OCI-LY7 (cell line): ENCODE measurements around the gene DTHD1. TPM values are rescaled to one million over a fixed set of nuclear protein-coding genes. Genes with fewer than 3 reads are reported as not detected.

Experiments used
- BruUV-seq: library from RNA; stranded (reverse); fragments of 400-500 nt; replicated peaks from 2 replicates; lab custom pipeline; 2021; lab: Mats Ljungman, UMichigan
- CTCF ChIA-PET: fragments of 300-600 bp; sonication (Branson Sonifier 250); formaldehyde crosslinking; loops from one replicate; lab custom pipeline; 2022; ENCODE audit warnings: antibody characterized with exemption; ENCODE audit not compliant: unreplicated experiment; lab: Charles Lee
- POLR2A ChIA-PET: fragments of 300-600 bp; sonication (Branson Sonifier 250); formaldehyde crosslinking; loops from one replicate; lab custom pipeline; 2022; ENCODE audit warnings: antibody characterized with exemption; lab: Charles Lee
- DNase-seq: peaks from one replicate; pipeline ENCODE4 v3.0.0-alpha.2; 2015; ENCODE audit warnings: low spot score
- H2AFZ ChIP-seq: fragments of 200-600 bp; sonication (generic), shearing (Covaris generic); 2 replicates; pipeline ENCODE4 v1.6.1; 2014; ENCODE audit warnings: mild to moderate bottlenecking, antibody characterized with exemption, low read length, moderate library complexity
- H3K27ac ChIP-seq: fragments of 200-600 bp; sonication (generic); 2 replicates; pipeline ENCODE4 v1.5.1; 2014; ENCODE audit warnings: mixed run types, low read depth, mild to moderate bottlenecking, moderate library complexity, low read length, inconsistent platforms; ENCODE audit not compliant: poor library complexity, severe bottlenecking
- H3K36me3 ChIP-seq: fragments of 200-600 bp; sonication (generic); 2 replicates; pipeline ENCODE4 v1.6.1; 2014; ENCODE audit warnings: mild to moderate bottlenecking, antibody characterized with exemption, low read length, moderate library complexity, mixed read lengths; ENCODE audit not compliant: insufficient read depth
- H3K4me1 ChIP-seq: fragments of 200-600 bp; sonication (generic); 2 replicates; pipeline ENCODE4 v1.5.1; 2014; ENCODE audit warnings: mild to moderate bottlenecking, low read length; ENCODE audit not compliant: insufficient read depth, poor library complexity, severe bottlenecking
- H3K4me2 ChIP-seq: fragments of 200-600 bp; sonication (generic); 2 replicates; pipeline ENCODE4 v1.6.1; 2014; ENCODE audit warnings: mild to moderate bottlenecking, low read length
- H3K4me3 ChIP-seq: fragments of 200-600 bp; sonication (generic); 2 replicates; pipeline ENCODE4 v1.5.1; 2014; ENCODE audit warnings: mild to moderate bottlenecking, low read depth, low read length; ENCODE audit not compliant: poor library complexity, severe bottlenecking
- H3K79me2 ChIP-seq: fragments of 200-600 bp; sonication (generic); 2 replicates; pipeline ENCODE4 v1.6.1; 2016; ENCODE audit warnings: low read depth, mild to moderate bottlenecking, low read length, moderate library complexity, mixed read lengths; ENCODE audit not compliant: insufficient read depth
- H3K9me2 ChIP-seq: fragments of 200-600 bp; sonication (generic); 2 replicates; pipeline ENCODE4 v1.6.1; 2016; ENCODE audit warnings: mild to moderate bottlenecking, low read length, mixed read lengths; ENCODE audit not compliant: insufficient read depth
- H3K9me3 ChIP-seq: fragments of 200-600 bp; sonication (generic); 2 replicates; pipeline ENCODE4 v1.6.1; 2014; ENCODE audit warnings: mild to moderate bottlenecking, mixed run types, low read length, mixed read lengths
- H4K20me1 ChIP-seq: fragments of 200-600 bp; sonication (generic); 2 replicates; pipeline ENCODE4 v1.6.1; 2014; ENCODE audit warnings: mild to moderate bottlenecking, antibody characterized with exemption, low read length, moderate library complexity, mixed read lengths; ENCODE audit not compliant: insufficient read depth
- CTCF ChIP-seq: fragments of 200-600 bp; sonication (generic); conservative IDR thresholded peaks from 2 replicates; pipeline ENCODE4 v1.5.1; 2014; ENCODE audit warnings: mild to moderate bottlenecking, antibody characterized with exemption, low read length, moderate library complexity, mixed read lengths
- EZH2phosphoT487 ChIP-seq: fragments of 200-600 bp; sonication (generic); IDR thresholded peaks from 2 replicates; pipeline ENCODE4 v1.6.1; 2018; ENCODE audit warnings: low read depth, borderline replicate concordance, mild to moderate bottlenecking, mixed run types, antibody characterized with exemption, low read length, moderate library complexity, mixed read lengths
- intact Hi-C: fragments of 100-400 bp; cut with micrococcal nuclease; formaldehyde crosslinking; loops from one replicate; pipeline ENCODE4 v1.10.0; 2022; ENCODE audit not compliant: unreplicated experiment
- total RNA-seq, 2 experiments: library from RNA; depleted of rRNA in 1 of 2; stranded (reverse); fragments of >200 nt in 1 of 2; shearing (Covaris generic) in 1 of 2; gene quantifications; 2 replicates each; pipeline ENCODE4 v1.2.3, GENCODE V29; 2014 to 2022

DTHD1 gene
- total RNA-seq, 2 experiments from 2014 or later = not detected

GRCh38 chr4:36313703-36314102 lies 32.3 kb downstream of the DTHD1 start:
- H3K4me1 ChIP-seq = no peaks in the 10 kb centered on the region
- no peaks in the 10 kb centered on the region for H3K9me3 ChIP-seq
- no peak overlapping the region for H3K4me2 ChIP-seq
- CTCF ChIA-PET = no interaction called here
- H3K79me2 ChIP-seq = no peaks in the 10 kb centered on the region
- H4K20me1 ChIP-seq = no peaks in the 10 kb centered on the region
- intact Hi-C loops = no loop called here
- POLR2A ChIA-PET = interaction anchor here (1.0 kb wide), 1 partner anchor 11 kb away, joined by 5 read pairs; no protein-coding TSS in a partner anchor
- H2AFZ ChIP-seq = no peak overlapping the region
- no peaks in the 10 kb centered on the region for H3K9me2 ChIP-seq
- H3K27ac ChIP-seq = no peak overlapping the region
- H3K36me3 ChIP-seq = no peaks in the 10 kb centered on the region
- H3K4me3 ChIP-seq = no peak overlapping the region
- no TSS peak for BruUV-seq
- TF ChIP-seq CTCF (no peak), EZH2phosphoT487 (no peak)
- DNase-seq = no peak

GRCh38 chr4:36316607-36317006 lies 35.2 kb downstream of the DTHD1 start:
- Histone ChIP-seq H4K20me1 (no peaks in the 10 kb centered on the region), H3K4me1 (no peaks in the 10 kb centered on the region), H3K27ac (no peak overlapping the region), H3K9me2 (no peaks in the 10 kb centered on the region), H2AFZ (no peak overlapping the region), H3K79me2 (no peaks in the 10 kb centered on the region), H3K36me3 (no peaks in the 10 kb centered on the region), H3K4me3 (no peak overlapping the region), H3K4me2 (no peak overlapping the region), H3K9me3 (no peaks in the 10 kb centered on the region)
- POLR2A ChIA-PET = no interaction called here
- TF ChIP-seq CTCF = no peak
- no peak for TF ChIP-seq EZH2phosphoT487
- no peak for DNase-seq
- intact Hi-C loops = no loop called here
- CTCF ChIA-PET = no interaction called here
- no TSS peak for BruUV-seq

GRCh38 chr4:36317721-36318120 lies 36.3 kb downstream of the DTHD1 start:
- intact Hi-C loops = no loop called here
- TF ChIP-seq CTCF (no peak), EZH2phosphoT487 (no peak)
- H3K79me2 ChIP-seq = no peaks in the 10 kb centered on the region
- H4K20me1 ChIP-seq = no peaks in the 10 kb centered on the region
- no peak overlapping the region for H3K4me2 ChIP-seq
- POLR2A ChIA-PET = interaction anchor here (1.3 kb wide), 1 partner anchor 11 kb away, joined by 3 read pairs; no protein-coding TSS in a partner anchor
- no peak overlapping the region for H2AFZ ChIP-seq
- no peaks in the 10 kb centered on the region for H3K9me2 ChIP-seq
- H3K27ac ChIP-seq = no peak overlapping the region
- DNase-seq = no peak
- CTCF ChIA-PET = no interaction called here
- H3K36me3 ChIP-seq = no peaks in the 10 kb centered on the region
- H3K9me3 ChIP-seq = no peaks in the 10 kb centered on the region
- H3K4me1 ChIP-seq = no peaks in the 10 kb centered on the region
- no peak overlapping the region for H3K4me3 ChIP-seq
- no TSS peak for BruUV-seq
